ENCODE data around the gene CD93. TPM values are rescaled to one million over a fixed set of nuclear protein-coding genes. Genes with fewer than 3 reads are reported as not detected.

CD93 gene
- total RNA-seq, 1 donor from 2014 or later = 0.02 TPM

DNA sequence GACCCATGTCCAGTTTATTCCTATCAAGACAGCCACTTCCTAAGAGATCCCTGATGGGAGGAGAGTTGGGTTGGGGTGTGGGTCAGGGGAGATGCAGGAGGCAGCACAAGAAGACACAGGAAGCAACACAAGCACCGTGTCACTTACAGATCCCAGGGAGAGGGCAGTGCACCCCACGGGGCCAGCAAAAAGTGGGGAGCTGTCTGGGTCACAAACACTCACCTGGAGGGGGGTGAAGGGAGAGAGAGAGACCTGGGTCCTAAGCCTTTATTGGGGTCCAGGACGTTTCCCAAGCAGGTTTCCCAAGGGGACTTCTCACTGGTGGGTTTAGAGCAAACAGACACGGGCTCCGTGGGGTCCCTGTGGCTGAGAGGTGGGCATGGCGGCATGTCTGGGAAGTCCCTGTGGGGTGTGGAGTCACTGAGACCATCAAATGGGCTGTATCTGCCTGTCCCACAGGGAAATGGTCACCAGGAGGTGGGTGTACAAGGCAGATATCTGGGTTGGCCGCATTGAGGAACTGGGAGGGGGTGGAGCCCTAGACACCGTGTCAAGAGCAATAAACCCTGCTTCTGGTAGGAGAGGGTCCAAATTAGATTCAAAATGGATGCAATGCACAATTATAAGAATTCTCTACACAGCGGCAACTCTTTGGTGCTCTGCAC, 1.6 kb upstream of the CD93 start:
- no peak for DNase-seq (ENCODE audit: low read depth)
- no peak overlapping the region for H3K4me3 Mint-ChIP-seq (ENCODE audit: unreplicated experiment)
- no peak overlapping the region for H2AFZ ChIP-seq (ENCODE audit: low read depth, low read length)
- peaks cover 2% of the 10 kb centered on the region for H3K4me1 Mint-ChIP-seq (ENCODE audit: low read depth, unreplicated experiment)
- no peak for FAIRE-seq
- no peak overlapping the region for H3K9ac ChIP-seq (ENCODE audit: low read length)
- no peak overlapping the region for H3K4me3 ChIP-seq (ENCODE audit: insufficient read depth, low read depth, low read length)
- no peak overlapping the region for H3K27ac Mint-ChIP-seq (ENCODE audit: unreplicated experiment)
- H3K4me1 ChIP-seq (ENCODE audit: insufficient read depth, low read length) = peaks cover 9% of the 10 kb centered on the region
- no peak for TF ChIP-seq EZH2 (IDR thresholded peaks at IDR 0.05; ENCODE audit: insufficient read depth, low read length)
- H3K79me2 ChIP-seq (ENCODE audit: insufficient read depth, low read length) = no peaks in the 10 kb centered on the region
- no peaks in the 10 kb centered on the region for H3K27me3 ChIP-seq (ENCODE audit: insufficient read depth, low read length)
- peaks cover 24% of the 10 kb centered on the region for H3K27me3 Mint-ChIP-seq (ENCODE audit: low read depth, unreplicated experiment)
- H4K20me1 ChIP-seq (ENCODE audit: insufficient read depth, low read length) = no peaks in the 10 kb centered on the region
- no peaks in the 10 kb centered on the region for H3K9me3 Mint-ChIP-seq (ENCODE audit: unreplicated experiment)
- H3K27ac ChIP-seq (ENCODE audit: low read depth, low read length) = no peak overlapping the region
- H3K36me3 Mint-ChIP-seq (ENCODE audit: low read depth, unreplicated experiment) = no peaks in the 10 kb centered on the region
- no peaks in the 10 kb centered on the region for H3K36me3 ChIP-seq (ENCODE audit: insufficient read depth, low read length)
- H3K9me3 ChIP-seq (ENCODE audit: insufficient read depth, low read depth, low read length) = no peaks in the 10 kb centered on the region
- H3K4me2 ChIP-seq (ENCODE audit: low read length) = no peak overlapping the region

DNA sequence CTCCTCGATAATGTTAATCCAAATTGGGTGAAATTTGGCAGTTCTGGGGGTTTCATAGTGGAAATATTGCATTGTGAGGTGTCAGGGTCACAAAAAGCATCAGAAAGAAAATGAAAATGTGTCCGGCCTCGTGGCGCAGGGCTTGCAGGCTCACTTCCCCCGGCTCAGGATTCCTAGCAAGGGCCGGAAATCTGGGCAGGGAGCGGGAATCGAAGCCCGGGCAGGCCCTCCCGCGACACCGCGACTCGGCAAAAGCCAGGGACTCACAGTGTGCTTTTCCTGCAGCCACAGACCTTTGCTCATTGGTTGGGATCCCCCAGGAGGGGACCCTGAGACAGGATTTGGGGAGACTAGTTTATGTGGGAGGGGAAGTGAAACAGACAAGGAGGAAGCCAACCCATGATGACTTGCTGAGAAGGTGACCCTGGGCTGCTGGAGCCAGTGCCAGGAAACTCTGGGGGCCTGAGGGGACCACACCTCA, 847 bp upstream of the CD93 start:
- Histone ChIP-seq H3K4me1 (ENCODE audit: insufficient read depth, low read length) (peaks cover 9% of the 10 kb centered on the region), H3K27me3 (ENCODE audit: insufficient read depth, low read length) (no peaks in the 10 kb centered on the region), H3K36me3 (ENCODE audit: insufficient read depth, low read length) (no peaks in the 10 kb centered on the region), H3K27ac (ENCODE audit: low read depth, low read length) (no peak overlapping the region), H3K9ac (ENCODE audit: low read length) (no peak overlapping the region), H3K4me2 (ENCODE audit: low read length) (no peak overlapping the region), H3K4me3 (ENCODE audit: insufficient read depth, low read depth, low read length) (no peak overlapping the region), H3K79me2 (ENCODE audit: insufficient read depth, low read length) (no peaks in the 10 kb centered on the region), H3K9me3 (ENCODE audit: insufficient read depth, low read depth, low read length) (no peaks in the 10 kb centered on the region), H2AFZ (ENCODE audit: low read depth, low read length) (no peak overlapping the region), H4K20me1 (ENCODE audit: insufficient read depth, low read length) (no peaks in the 10 kb centered on the region)
- Mint-ChIP-seq H3K4me1 (ENCODE audit: low read depth, unreplicated experiment) (no peaks in the 10 kb centered on the region), H3K36me3 (ENCODE audit: low read depth, unreplicated experiment) (no peaks in the 10 kb centered on the region), H3K27ac (ENCODE audit: unreplicated experiment) (no peak overlapping the region), H3K9me3 (ENCODE audit: unreplicated experiment) (peaks cover 1% of the 10 kb centered on the region), H3K27me3 (ENCODE audit: low read depth, unreplicated experiment) (peaks cover 22% of the 10 kb centered on the region), H3K4me3 (ENCODE audit: unreplicated experiment) (no peak overlapping the region)
- TF ChIP-seq CTCF (IDR thresholded peaks at IDR 0.05; ENCODE audit: insufficient read depth, low read depth, low read length) (no peak), EZH2 (IDR thresholded peaks at IDR 0.05; ENCODE audit: insufficient read depth, low read length) (no peak)
- DNase-seq (ENCODE audit: low read depth) (no peak), FAIRE-seq (no peak)

- peaks cover 1% of the 10 kb centered on the region for H3K9me3 Mint-ChIP-seq (ENCODE audit: unreplicated experiment)
- H3K9ac ChIP-seq (ENCODE audit: low read length) = no peak overlapping the region
- FAIRE-seq (no peak), DNase-seq (ENCODE audit: low read depth) (no peak)
- H3K36me3 Mint-ChIP-seq (ENCODE audit: low read depth, unreplicated experiment) = no peaks in the 10 kb centered on the region
- no peaks in the 10 kb centered on the region for H4K20me1 ChIP-seq (ENCODE audit: insufficient read depth, low read length)
- H3K79me2 ChIP-seq (ENCODE audit: insufficient read depth, low read length) = no peaks in the 10 kb centered on the region
- TF ChIP-seq CTCF (IDR thresholded peaks at IDR 0.05; ENCODE audit: insufficient read depth, low read depth, low read length) = no peak
- no peak for TF ChIP-seq EZH2 (IDR thresholded peaks at IDR 0.05; ENCODE audit: insufficient read depth, low read length)
- H3K27me3 Mint-ChIP-seq (ENCODE audit: low read depth, unreplicated experiment) = peaks cover 28% of the 10 kb centered on the region
- no peaks in the 10 kb centered on the region for H3K36me3 ChIP-seq (ENCODE audit: insufficient read depth, low read length)
- no peak overlapping the region for H3K4me3 ChIP-seq (ENCODE audit: insufficient read depth, low read depth, low read length)
- H2AFZ ChIP-seq (ENCODE audit: low read depth, low read length) = peak overlapping the region; percentile 64
- H3K9me3 ChIP-seq (ENCODE audit: insufficient read depth, low read depth, low read length) = no peaks in the 10 kb centered on the region
- H3K27ac Mint-ChIP-seq (ENCODE audit: unreplicated experiment) = no peak overlapping the region
- peaks cover 7% of the 10 kb centered on the region for H3K4me1 ChIP-seq (ENCODE audit: insufficient read depth, low read length)
- H3K4me1 Mint-ChIP-seq (ENCODE audit: low read depth, unreplicated experiment) = no peaks in the 10 kb centered on the region
- H3K27me3 ChIP-seq (ENCODE audit: insufficient read depth, low read length) = no peaks in the 10 kb centered on the region
- no peak overlapping the region for H3K4me2 ChIP-seq (ENCODE audit: low read length)
- H3K4me3 Mint-ChIP-seq (ENCODE audit: unreplicated experiment) = no peak overlapping the region
- no peak overlapping the region for H3K27ac ChIP-seq (ENCODE audit: low read depth, low read length)
Measured at GRCh38 chr20:23085436-23086055, 578 bp downstream of the CD93 start.

All from astrocyte (in vitro differentiated cells and primary cell).